GM23338 (cell line): ENCODE measurements around the gene RAD51B.

Experiments used
- ETS1 ChIP-seq: IDR thresholded peaks from 2 replicates; pipeline ENCODE4 v1.6.1; 2016; ENCODE audit warnings: antibody characterized with exemption
- EZH2phosphoT487 ChIP-seq: fragments of 200-600 bp; sonication (generic); IDR thresholded peaks from one replicate; pipeline ENCODE4 v1.8.1; 2018; ENCODE audit warnings: antibody characterized with exemption; ENCODE audit not compliant: unreplicated experiment
- NANOG ChIP-seq: IDR thresholded peaks from 2 replicates; pipeline ENCODE4 v1.6.1; 2016; ENCODE audit warnings: antibody characterized with exemption, borderline replicate concordance
- POLR2AphosphoS5 ChIP-seq: IDR thresholded peaks from 2 replicates; pipeline ENCODE4 v1.6.1; 2016; ENCODE audit warnings: antibody characterized with exemption, low read depth
- REST ChIP-seq: IDR thresholded peaks from one replicate; pipeline ENCODE4 v1.6.1; 2018; ENCODE audit warnings: antibody characterized with exemption; ENCODE audit not compliant: unreplicated experiment
- ZNF114 ChIP-seq: fragments of 250-450 bp; sonication (Bioruptor Pico); IDR thresholded peaks from 2 replicates; pipeline ENCODE4 v1.5.0; 2020; ENCODE audit warnings: mild to moderate bottlenecking, moderate library complexity
- TF ChIP-seq, protein P1 (sequence below), 2 experiments: fragments of 200-600 bp in 1 of 2; sonication (generic) in 1 of 2; conservative IDR thresholded peaks; 2 replicates each; pipeline versions ENCODE4 v1.5.1 to v1.6.1; 2016 to 2017; ENCODE audit warnings: antibody characterized with exemption in 2 of 2, low read depth in 2 of 2, mild to moderate bottlenecking in 2 of 2, moderate library complexity in 1 of 2

- TF ChIP-seq, protein P1, sequence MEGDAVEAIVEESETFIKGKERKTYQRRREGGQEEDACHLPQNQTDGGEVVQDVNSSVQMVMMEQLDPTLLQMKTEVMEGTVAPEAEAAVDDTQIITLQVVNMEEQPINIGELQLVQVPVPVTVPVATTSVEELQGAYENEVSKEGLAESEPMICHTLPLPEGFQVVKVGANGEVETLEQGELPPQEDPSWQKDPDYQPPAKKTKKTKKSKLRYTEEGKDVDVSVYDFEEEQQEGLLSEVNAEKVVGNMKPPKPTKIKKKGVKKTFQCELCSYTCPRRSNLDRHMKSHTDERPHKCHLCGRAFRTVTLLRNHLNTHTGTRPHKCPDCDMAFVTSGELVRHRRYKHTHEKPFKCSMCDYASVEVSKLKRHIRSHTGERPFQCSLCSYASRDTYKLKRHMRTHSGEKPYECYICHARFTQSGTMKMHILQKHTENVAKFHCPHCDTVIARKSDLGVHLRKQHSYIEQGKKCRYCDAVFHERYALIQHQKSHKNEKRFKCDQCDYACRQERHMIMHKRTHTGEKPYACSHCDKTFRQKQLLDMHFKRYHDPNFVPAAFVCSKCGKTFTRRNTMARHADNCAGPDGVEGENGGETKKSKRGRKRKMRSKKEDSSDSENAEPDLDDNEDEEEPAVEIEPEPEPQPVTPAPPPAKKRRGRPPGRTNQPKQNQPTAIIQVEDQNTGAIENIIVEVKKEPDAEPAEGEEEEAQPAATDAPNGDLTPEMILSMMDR (conservative IDR thresholded peaks at IDR 0.05; ENCODE audit: low read depth in 2 of 2): no peak
- TF ChIP-seq NANOG (no peak), POLR2AphosphoS5 (no peak), ZNF114 (CRISPR knock-in tag) (no peak), ETS1 (no peak), REST (no peak), EZH2phosphoT487 (no peak)
These were observed 765.2 kb downstream of the RAD51B start for GRCh38 chr14:68584786-68585185.
